ENCODE measurements around the gene RFC3.
"Not testable (repeated sequence)": the region's sequence is repeated elsewhere in the genome, so short reads cannot be mapped to it uniquely, and the experiment has no call there.

RFC3 gene, protein sequence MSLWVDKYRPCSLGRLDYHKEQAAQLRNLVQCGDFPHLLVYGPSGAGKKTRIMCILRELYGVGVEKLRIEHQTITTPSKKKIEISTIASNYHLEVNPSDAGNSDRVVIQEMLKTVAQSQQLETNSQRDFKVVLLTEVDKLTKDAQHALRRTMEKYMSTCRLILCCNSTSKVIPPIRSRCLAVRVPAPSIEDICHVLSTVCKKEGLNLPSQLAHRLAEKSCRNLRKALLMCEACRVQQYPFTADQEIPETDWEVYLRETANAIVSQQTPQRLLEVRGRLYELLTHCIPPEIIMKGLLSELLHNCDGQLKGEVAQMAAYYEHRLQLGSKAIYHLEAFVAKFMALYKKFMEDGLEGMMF
- total RNA-seq: 4.7 to 8.3 (median 6.0) reads per million in 3 donors

DNA sequence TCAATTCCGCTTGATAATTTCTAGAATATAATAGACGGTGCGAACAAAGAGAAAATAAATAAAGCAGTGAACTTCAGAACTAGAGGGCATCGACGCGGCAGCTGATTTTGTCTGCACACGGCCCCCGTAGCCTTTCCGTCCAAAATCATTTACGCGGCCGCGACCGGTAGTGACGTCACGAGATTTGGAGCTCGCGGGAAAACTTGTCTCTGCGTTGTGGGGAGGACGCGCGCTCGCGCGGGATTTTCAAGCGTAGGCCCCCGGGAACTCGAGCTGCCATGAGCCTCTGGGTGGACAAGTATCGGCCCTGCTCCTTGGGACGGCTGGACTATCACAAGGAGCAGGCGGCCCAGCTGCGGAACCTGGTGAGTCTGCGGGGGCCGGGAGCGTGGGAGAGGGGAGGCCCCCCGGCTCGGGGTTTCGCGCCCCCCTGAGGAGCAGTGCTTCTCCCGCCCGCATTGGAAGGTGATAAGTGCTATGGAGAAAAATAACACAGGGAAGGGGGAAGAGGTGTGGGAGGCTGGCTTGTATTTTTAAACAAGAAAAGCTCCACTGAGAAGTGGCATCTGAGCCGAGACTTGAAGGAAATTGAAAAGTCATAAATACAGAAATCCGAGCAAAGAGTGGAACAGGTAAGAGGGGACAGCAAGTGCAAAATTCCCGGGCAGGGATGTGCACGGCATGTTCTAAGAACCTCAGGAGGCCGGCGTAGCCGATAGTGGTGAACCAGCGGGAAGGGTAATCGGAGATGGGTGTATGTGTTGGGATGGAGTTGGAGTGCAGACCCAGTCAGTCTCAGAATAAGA is at the start of gene RFC3:
TSS of gene RFC3 (plus strand) at position 249 of the 806 bp plus-strand sequence. CDS start at position 279, 30 bp downstream.
- Histone ChIP-seq H3K9me3 (ENCODE audit: control insufficient read depth, low read length) (no peaks in the 10 kb centered on the region), H3K4me1 (ENCODE audit: control insufficient read depth, insufficient read depth, low read length, poor library complexity, severe bottlenecking) (peaks cover 4% of the 10 kb centered on the region), H3K27me3 (replicated peaks; ENCODE audit: control insufficient read depth, insufficient read depth, low read length, poor library complexity, severe bottlenecking) (no peaks in the 10 kb centered on the region), H3K27ac (ENCODE audit: insufficient read depth, low read length, poor library complexity, severe bottlenecking) (peak within 1 kb of the TSS; percentile 50), H3K36me3 (ENCODE audit: control insufficient read depth, insufficient read depth, low read length) (no peaks in the 10 kb centered on the region), H3K4me3 (ENCODE audit: insufficient read depth, low read depth, low read length, poor library complexity, severe bottlenecking) (peak within 1 kb of the TSS; percentile 92)
- peak; percentile 76 to 84 (median 78) for DNase-seq

DNA sequence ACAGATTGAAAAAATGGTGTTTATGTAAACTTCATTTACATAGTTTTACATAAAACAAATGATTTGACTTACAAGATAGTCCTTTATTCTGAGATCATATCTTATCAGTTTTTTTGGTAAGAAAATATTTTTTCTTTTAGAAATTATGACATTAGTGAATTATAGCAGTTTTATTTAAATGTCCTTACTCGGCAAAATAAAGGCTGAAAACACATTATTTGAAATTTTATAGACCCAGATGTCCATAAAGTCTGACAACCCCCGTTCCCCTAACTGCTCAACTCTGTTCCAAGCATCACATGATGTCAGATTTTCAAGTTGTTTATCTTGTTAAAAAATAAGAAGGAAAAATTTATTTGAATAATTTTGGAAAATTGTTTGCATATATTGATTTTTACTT is 46.7 kb upstream of the RFC3 start:
- no peaks in the 10 kb centered on the region for H3K9me3 ChIP-seq (ENCODE audit: control insufficient read depth, low read length)

DNA sequence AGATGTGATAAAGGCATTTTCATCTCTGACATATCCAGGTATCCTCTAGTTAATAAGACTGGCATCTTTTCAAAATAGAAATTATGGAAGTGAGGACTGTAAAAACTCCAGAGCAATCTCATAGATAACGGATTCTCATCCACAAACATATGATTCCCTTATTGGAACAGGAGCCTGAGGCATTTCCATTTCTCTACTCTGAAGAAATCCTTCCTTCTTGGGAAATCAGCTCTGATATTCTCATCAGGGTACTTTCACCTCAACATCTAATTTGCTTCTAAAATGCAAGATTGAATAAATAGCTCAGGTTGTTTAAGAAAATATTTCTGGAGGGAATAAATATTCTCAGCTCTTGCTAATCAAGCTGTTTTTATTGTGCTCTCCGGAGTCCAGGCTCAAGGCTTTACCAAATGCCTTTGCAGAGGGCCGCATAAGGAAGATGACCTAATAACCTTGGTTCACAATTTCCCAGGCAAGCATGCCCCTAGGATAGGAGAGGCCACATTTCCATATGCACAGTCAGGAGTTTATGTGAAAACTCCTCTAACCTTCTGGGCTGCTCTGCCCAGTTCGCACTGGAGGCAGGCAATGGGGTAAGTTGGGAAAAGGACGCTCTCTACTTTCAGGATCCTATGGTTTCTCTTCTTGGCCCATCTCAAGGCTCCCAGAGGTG is 44.0 kb upstream of the RFC3 start:
- Histone ChIP-seq H3K4me3 (ENCODE audit: insufficient read depth, low read depth, low read length, poor library complexity, severe bottlenecking) (no peak overlapping the region), H3K36me3 (ENCODE audit: control insufficient read depth, insufficient read depth, low read length) (no peaks in the 10 kb centered on the region), H3K27ac (ENCODE audit: insufficient read depth, low read length, poor library complexity, severe bottlenecking) (no peak overlapping the region), H3K27me3 (replicated peaks; ENCODE audit: control insufficient read depth, insufficient read depth, low read length, poor library complexity, severe bottlenecking) (no peaks in the 10 kb centered on the region), H3K4me1 (ENCODE audit: control insufficient read depth, insufficient read depth, low read length, poor library complexity, severe bottlenecking) (no peaks in the 10 kb centered on the region), H3K9me3 (ENCODE audit: control insufficient read depth, low read length) (no peaks in the 10 kb centered on the region)
- no peak for DNase-seq

More for the DNA sequence above, 46.7 kb upstream of the RFC3 start:
- H3K36me3 ChIP-seq (ENCODE audit: control insufficient read depth, insufficient read depth, low read length): no peaks in the 10 kb centered on the region
- H3K27me3 ChIP-seq (replicated peaks; ENCODE audit: control insufficient read depth, insufficient read depth, low read length, poor library complexity, severe bottlenecking): peaks cover 6% of the 10 kb centered on the region
- H3K4me3 ChIP-seq (ENCODE audit: insufficient read depth, low read depth, low read length, poor library complexity, severe bottlenecking): no peak overlapping the region
- H3K4me1 ChIP-seq (ENCODE audit: control insufficient read depth, insufficient read depth, low read length, poor library complexity, severe bottlenecking): no peaks in the 10 kb centered on the region
- H3K27ac ChIP-seq (ENCODE audit: insufficient read depth, low read length, poor library complexity, severe bottlenecking): no peak overlapping the region
- DNase-seq: no peak

DNA sequence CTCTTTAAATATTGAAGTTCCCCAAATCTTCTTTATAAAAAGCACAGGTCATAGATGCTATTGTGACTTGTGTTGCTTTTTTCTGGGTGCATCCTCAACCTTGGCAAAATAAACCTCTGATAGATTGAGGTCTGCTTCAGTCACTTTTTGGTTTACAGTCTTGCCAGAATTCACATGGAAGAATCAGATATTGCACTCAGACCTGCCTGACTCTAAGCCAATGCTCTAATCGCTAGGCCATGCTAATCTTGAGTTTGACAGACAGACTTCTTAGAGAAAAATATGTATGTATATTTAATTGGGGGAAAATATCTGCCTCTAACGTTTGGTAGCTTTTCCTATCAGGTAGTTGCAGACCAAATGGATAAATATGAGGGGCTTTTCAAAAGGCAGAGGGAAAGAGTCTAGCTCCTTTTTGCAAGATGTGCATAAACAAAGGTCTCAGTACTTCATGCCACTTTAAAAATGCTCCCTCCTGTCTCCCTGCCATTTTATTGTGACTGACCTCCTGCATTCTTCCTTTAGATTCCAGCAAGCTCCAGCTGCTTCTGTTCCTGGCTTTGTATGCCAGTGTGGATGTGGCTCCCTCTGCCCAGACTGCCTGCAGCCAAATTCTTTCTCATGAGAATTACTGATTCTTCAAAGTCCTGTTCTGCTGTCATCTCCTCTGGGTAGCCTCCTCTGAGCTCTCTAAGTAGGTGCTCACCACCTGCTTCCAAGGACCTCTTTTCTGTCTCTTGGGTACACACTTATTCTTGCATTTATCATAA is 42.4 kb upstream of the RFC3 start:
- no peak overlapping the region for H3K4me3 ChIP-seq (ENCODE audit: insufficient read depth, low read depth, low read length, poor library complexity, severe bottlenecking)
- no peak for DNase-seq
- no peak overlapping the region for H3K27ac ChIP-seq (ENCODE audit: insufficient read depth, low read length, poor library complexity, severe bottlenecking)
- no peaks in the 10 kb centered on the region for H3K36me3 ChIP-seq (ENCODE audit: control insufficient read depth, insufficient read depth, low read length)
- no peaks in the 10 kb centered on the region for H3K9me3 ChIP-seq (ENCODE audit: control insufficient read depth, low read length)
- no peaks in the 10 kb centered on the region for H3K4me1 ChIP-seq (ENCODE audit: control insufficient read depth, insufficient read depth, low read length, poor library complexity, severe bottlenecking)
- H3K27me3 ChIP-seq (replicated peaks; ENCODE audit: control insufficient read depth, insufficient read depth, low read length, poor library complexity, severe bottlenecking): no peaks in the 10 kb centered on the region

DNA sequence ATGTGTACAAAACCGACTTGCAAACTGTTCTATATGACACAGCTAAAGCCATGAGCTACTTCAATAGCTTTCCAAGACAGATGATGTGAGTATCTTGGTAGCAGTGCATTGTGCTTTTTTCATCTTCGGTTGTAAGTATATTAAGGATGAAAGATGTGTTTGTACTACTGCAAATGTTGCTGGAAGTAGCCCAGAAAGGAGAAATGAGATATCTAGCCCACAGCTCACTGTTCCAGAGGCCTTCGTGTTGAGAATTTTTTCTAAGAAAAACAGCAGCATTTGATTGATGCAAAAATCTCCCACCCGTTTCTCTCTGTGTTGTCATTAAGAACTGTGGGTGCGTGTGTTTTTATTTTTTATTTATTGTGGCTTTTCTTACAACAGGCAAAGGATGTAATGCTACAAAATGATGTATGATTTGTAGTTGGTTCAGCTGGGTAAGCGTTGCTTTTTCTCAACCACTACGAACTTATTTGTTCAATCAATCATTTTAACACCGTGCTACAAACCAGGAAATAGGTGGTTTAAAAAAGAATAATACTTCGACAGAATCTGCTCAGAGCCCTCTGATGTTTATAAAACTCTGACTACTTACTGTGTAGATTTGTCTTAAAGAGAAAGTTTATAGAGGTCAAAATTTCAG is 41.6 kb upstream of the RFC3 start:
- H3K9me3 ChIP-seq (ENCODE audit: control insufficient read depth, low read length): no peaks in the 10 kb centered on the region
- H3K36me3 ChIP-seq (ENCODE audit: control insufficient read depth, insufficient read depth, low read length): no peaks in the 10 kb centered on the region
- H3K27ac ChIP-seq (ENCODE audit: insufficient read depth, low read length, poor library complexity, severe bottlenecking): no peak overlapping the region
- H3K4me3 ChIP-seq (ENCODE audit: insufficient read depth, low read depth, low read length, poor library complexity, severe bottlenecking): no peak overlapping the region
- no peaks in the 10 kb centered on the region for H3K27me3 ChIP-seq (replicated peaks; ENCODE audit: control insufficient read depth, insufficient read depth, low read length, poor library complexity, severe bottlenecking)
- no peaks in the 10 kb centered on the region for H3K4me1 ChIP-seq (ENCODE audit: control insufficient read depth, insufficient read depth, low read length, poor library complexity, severe bottlenecking)
- no peak for DNase-seq

DNA sequence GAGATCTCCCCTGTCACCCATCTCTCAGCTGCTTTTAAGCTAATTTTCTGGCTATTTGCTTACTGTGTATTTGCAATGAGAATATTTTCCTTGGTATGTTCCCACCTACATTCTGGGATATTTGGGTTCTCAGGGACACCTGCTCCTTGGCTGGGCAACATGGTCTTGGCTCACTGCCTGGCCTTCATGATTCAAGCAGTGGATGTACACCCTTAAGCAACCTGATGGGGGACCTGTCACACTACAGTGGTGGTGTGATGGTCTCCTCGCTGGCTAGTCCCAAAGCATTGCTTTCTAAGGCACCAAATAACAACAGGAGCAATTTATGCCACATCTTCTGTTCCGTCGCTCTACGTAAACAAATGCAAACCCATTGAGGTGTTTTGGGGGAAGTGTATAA is 35.3 kb upstream of the RFC3 start:
- Histone ChIP-seq H3K27me3 (replicated peaks; ENCODE audit: control insufficient read depth, insufficient read depth, low read length, poor library complexity, severe bottlenecking) (no peaks in the 10 kb centered on the region), H3K36me3 (ENCODE audit: control insufficient read depth, insufficient read depth, low read length) (no peaks in the 10 kb centered on the region), H3K4me1 (ENCODE audit: control insufficient read depth, insufficient read depth, low read length, poor library complexity, severe bottlenecking) (no peaks in the 10 kb centered on the region), H3K27ac (ENCODE audit: insufficient read depth, low read length, poor library complexity, severe bottlenecking) (no peak overlapping the region), H3K4me3 (ENCODE audit: insufficient read depth, low read depth, low read length, poor library complexity, severe bottlenecking) (no peak overlapping the region), H3K9me3 (ENCODE audit: control insufficient read depth, low read length) (no peaks in the 10 kb centered on the region)
- DNase-seq: no peak

DNA sequence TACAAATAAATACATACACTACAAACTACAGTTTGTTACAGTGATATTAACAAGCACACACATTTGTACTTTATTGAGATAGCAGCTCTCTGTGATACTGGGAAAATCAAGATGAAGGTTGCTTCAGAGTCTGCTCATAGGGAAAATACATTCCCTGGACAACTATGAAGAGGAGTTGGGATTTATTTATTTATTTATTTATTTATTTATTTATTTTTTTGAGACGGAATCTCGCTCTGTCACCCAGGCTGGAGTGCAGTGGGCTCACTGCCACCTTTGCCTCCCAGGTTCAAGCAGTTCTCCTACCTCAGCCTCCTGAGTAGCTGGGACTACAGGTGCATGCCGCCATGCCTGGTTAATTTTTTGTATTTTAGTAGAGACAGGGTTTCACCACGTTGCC is 34.7 kb upstream of the RFC3 start:
- not testable (repeated sequence) for H3K9me3 ChIP-seq (ENCODE audit: control insufficient read depth, low read length); H3K27me3 ChIP-seq (replicated peaks; ENCODE audit: control insufficient read depth, insufficient read depth, low read length, poor library complexity, severe bottlenecking); H3K4me3 ChIP-seq (ENCODE audit: insufficient read depth, low read depth, low read length, poor library complexity, severe bottlenecking); H3K36me3 ChIP-seq (ENCODE audit: control insufficient read depth, insufficient read depth, low read length); H3K27ac ChIP-seq (ENCODE audit: insufficient read depth, low read length, poor library complexity, severe bottlenecking); DNase-seq; H3K4me1 ChIP-seq (ENCODE audit: control insufficient read depth, insufficient read depth, low read length, poor library complexity, severe bottlenecking)

DNA sequence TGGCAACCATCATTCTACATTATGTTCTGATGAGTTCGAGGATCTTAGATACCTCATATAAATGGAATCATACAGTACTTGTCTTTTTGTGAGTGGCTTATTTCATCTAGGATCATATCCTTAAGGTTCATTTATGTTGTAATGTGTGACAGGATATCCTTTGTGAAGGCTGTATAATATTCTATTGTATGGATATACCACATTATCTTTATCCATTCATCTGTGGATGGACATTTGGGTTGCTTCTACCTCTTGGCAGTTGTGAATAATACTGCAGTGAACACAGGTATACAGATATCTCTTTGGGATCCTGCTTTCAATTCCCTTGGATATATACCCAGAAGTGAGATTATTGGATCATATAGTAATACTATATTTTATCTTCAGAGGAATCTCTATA is 33.2 kb upstream of the RFC3 start:
- DNase-seq: no peak
- H3K27ac ChIP-seq (ENCODE audit: insufficient read depth, low read length, poor library complexity, severe bottlenecking): no peak overlapping the region
- no peaks in the 10 kb centered on the region for H3K27me3 ChIP-seq (replicated peaks; ENCODE audit: control insufficient read depth, insufficient read depth, low read length, poor library complexity, severe bottlenecking)
- H3K9me3 ChIP-seq (ENCODE audit: control insufficient read depth, low read length): no peaks in the 10 kb centered on the region
- no peak overlapping the region for H3K4me3 ChIP-seq (ENCODE audit: insufficient read depth, low read depth, low read length, poor library complexity, severe bottlenecking)
- H3K36me3 ChIP-seq (ENCODE audit: control insufficient read depth, insufficient read depth, low read length): no peaks in the 10 kb centered on the region
- no peaks in the 10 kb centered on the region for H3K4me1 ChIP-seq (ENCODE audit: control insufficient read depth, insufficient read depth, low read length, poor library complexity, severe bottlenecking)

DNA sequence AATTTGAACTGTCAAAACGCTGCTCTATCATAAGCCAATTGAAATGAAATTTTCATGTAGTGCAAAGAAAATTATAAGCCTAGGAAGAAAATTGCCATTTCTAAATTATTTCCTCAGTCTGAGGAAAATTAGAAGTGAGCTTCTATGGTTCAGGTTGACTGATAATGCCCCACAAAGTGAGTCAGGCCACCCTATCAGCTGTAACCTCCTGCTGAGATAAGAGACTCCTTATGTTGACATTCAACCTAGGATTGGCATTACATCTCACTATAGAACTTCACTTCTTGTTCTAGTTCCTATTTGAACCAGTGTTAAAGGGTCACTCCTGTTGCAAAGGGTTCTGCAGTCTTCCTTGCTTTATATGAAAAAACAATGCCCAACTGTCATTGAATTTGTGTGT is 32.6 kb upstream of the RFC3 start:
- Histone ChIP-seq H3K9me3 (ENCODE audit: control insufficient read depth, low read length) (no peaks in the 10 kb centered on the region), H3K4me1 (ENCODE audit: control insufficient read depth, insufficient read depth, low read length, poor library complexity, severe bottlenecking) (no peaks in the 10 kb centered on the region), H3K27ac (ENCODE audit: insufficient read depth, low read length, poor library complexity, severe bottlenecking) (no peak overlapping the region), H3K36me3 (ENCODE audit: control insufficient read depth, insufficient read depth, low read length) (no peaks in the 10 kb centered on the region), H3K4me3 (ENCODE audit: insufficient read depth, low read depth, low read length, poor library complexity, severe bottlenecking) (no peak overlapping the region), H3K27me3 (replicated peaks; ENCODE audit: control insufficient read depth, insufficient read depth, low read length, poor library complexity, severe bottlenecking) (no peaks in the 10 kb centered on the region)
- DNase-seq: no peak
